Inferior parietal cortex (tissue), 1 donor: ENCODE measurements around the gene SOWAHB.

Source experiments
- DNase-seq: peaks from one replicate; pipeline ENCODE4 v3.0.0-alpha.2; 2016; ENCODE audit errors: extremely low spot score

The SOWAHB gene

DNA sequence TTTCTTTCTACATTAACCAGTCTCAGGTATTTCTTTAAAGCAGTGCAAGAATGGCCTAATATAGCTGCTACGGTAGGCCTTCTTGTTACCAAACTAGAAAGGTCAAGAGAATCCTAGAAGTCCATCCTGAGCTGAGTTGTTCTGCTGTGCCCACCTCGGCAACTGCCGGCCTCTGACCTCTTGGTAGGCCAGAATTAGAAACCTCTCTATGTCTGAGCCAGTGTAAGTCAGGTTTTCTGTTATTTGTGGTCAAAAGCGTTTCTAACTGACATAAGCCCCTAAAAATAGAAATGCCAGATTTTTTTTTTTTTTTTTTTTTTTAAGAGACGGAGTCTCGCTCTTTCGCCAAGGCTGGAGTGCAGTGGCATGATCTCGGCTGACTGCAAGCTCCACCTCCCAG, 43.1 kb downstream of the SOWAHB start:
- no peak for DNase-seq

GRCh38 chr4:76851375-76851774, 46.6 kb downstream of the SOWAHB start:
- DNase-seq = no peak

GRCh38 chr4:76850010-76850441, 47.9 kb downstream of the SOWAHB start:
- no peak for DNase-seq
